Measurements from ENCODE around the gene MEF2D. TPM values are rescaled to one million over a fixed set of nuclear protein-coding genes. Genes with fewer than 3 reads are reported as not detected.

Gene MEF2D
- total and polyA plus RNA-seq, 2 donors (not counting 1 experiment from before 2014, with no cell fraction given): 65.6 to 128 TPM

GRCh38 chr1:156528231-156528630 is 27.7 kb upstream of the MEF2D start:
- H3K27me3 ChIP-seq (replicated peaks in 1 of 4; ENCODE audit: control extremely low read depth in 1 of 4, control insufficient read depth in 3 of 4, insufficient read depth in 4 of 4, low read length in 3 of 4): no peaks in the 10 kb centered on the region
- H2AFZ ChIP-seq (ENCODE audit: insufficient read depth, low read depth, low read length, poor library complexity, severe bottlenecking): no peak overlapping the region
- no peaks in the 10 kb centered on the region for H3K9me3 Mint-ChIP-seq (ENCODE audit: insufficient read depth)
- no peaks in the 10 kb centered on the region for H4K20me1 ChIP-seq (ENCODE audit: control insufficient read depth, insufficient read depth, low read length, poor library complexity, severe bottlenecking)
- no peak overlapping the region for H3K4me3 ChIP-seq (ENCODE audit: control extremely low read depth in 1 of 5, extremely low read depth in 1 of 5, insufficient read depth in 1 of 5, low read depth in 2 of 5, low read length in 4 of 5)
- H3K4me1 ChIP-seq (ENCODE audit: control insufficient read depth in 2 of 2, insufficient read depth in 2 of 2, low read length in 2 of 2): peaks cover 20 to 24% of the 10 kb centered on the region in 2 donors
- H3K79me2 ChIP-seq (ENCODE audit: control insufficient read depth, insufficient read depth, low read length): no peaks in the 10 kb centered on the region
- ATAC-seq (ENCODE audit: low read depth) (no peak), DNase-seq (no peak)
- H3K4me3 Mint-ChIP-seq: no peak overlapping the region
- no peak overlapping the region for H3K27ac Mint-ChIP-seq
- H3K9ac ChIP-seq (ENCODE audit: low read length): no peak overlapping the region
- no peaks in the 10 kb centered on the region for H3K9me3 ChIP-seq (ENCODE audit: control extremely low read depth in 1 of 3, control insufficient read depth in 2 of 3, insufficient read depth in 1 of 3, low read length in 2 of 3)
- H3K27ac ChIP-seq (ENCODE audit: low read length in 2 of 2): no peak overlapping the region
- ChIA-PET CTCF (interaction anchor here (2.3 kb wide), 1 partner anchor 47 kb away, joined by 12 read pairs; no protein-coding TSS in a partner anchor), POLR2A (interaction anchor here (0.6 kb wide), 1 partner anchor 79 kb away, joined by 3 read pairs; no protein-coding TSS in a partner anchor)
- H3K36me3 ChIP-seq (replicated peaks in 1 of 2; ENCODE audit: control extremely low read depth in 1 of 2, control insufficient read depth in 1 of 2, extremely low read depth in 1 of 2, insufficient read depth in 2 of 2, low read length in 1 of 2): no peaks in the 10 kb centered on the region
- intact Hi-C loops (cut with micrococcal nuclease): no loop called here
- TF ChIP-seq EZH2 (IDR thresholded peaks at IDR 0.05; ENCODE audit: borderline replicate concordance, insufficient read depth, low read depth, low read length, poor library complexity, severe bottlenecking) (no peak), CTCF (IDR thresholded peaks at IDR 0.05) (no peak)
- WGBS (ENCODE audit: insufficient coverage): 92% methylated on average over 4 of the region's 5 CpGs
- no peak overlapping the region for H3K4me2 ChIP-seq (replicated peaks; ENCODE audit: low read depth, low read length, poor library complexity, severe bottlenecking)
- no peaks in the 10 kb centered on the region for H3K27me3 Mint-ChIP-seq
- H3K4me1 Mint-ChIP-seq: peaks cover 23% of the 10 kb centered on the region

GRCh38 chr1:156527584-156527983 is 27.0 kb upstream of the MEF2D start:
- H3K9me3 ChIP-seq (ENCODE audit: control extremely low read depth in 1 of 3, control insufficient read depth in 2 of 3, insufficient read depth in 1 of 3, low read length in 2 of 3): no peaks in the 10 kb centered on the region
- ChIA-PET CTCF (interaction anchor here (2.3 kb wide), 1 partner anchor 46 kb away, joined by 12 read pairs; no protein-coding TSS in a partner anchor), POLR2A (interaction anchor here (0.6 kb wide), 1 partner anchor 80 kb away, joined by 3 read pairs; no protein-coding TSS in a partner anchor)
- Mint-ChIP-seq H3K4me1 (peaks cover 23% of the 10 kb centered on the region), H3K27me3 (no peaks in the 10 kb centered on the region), H3K27ac (no peak overlapping the region), H3K4me3 (no peak overlapping the region), H3K9me3 (ENCODE audit: insufficient read depth) (no peaks in the 10 kb centered on the region)
- H2AFZ ChIP-seq (ENCODE audit: insufficient read depth, low read depth, low read length, poor library complexity, severe bottlenecking): no peak overlapping the region
- H3K4me1 ChIP-seq (ENCODE audit: control insufficient read depth in 2 of 2, insufficient read depth in 2 of 2, low read length in 2 of 2): peaks cover 20 to 24% of the 10 kb centered on the region in 2 donors
- no peaks in the 10 kb centered on the region for H3K79me2 ChIP-seq (ENCODE audit: control insufficient read depth, insufficient read depth, low read length)
- no peaks in the 10 kb centered on the region for H3K36me3 ChIP-seq (replicated peaks in 1 of 2; ENCODE audit: control extremely low read depth in 1 of 2, control insufficient read depth in 1 of 2, extremely low read depth in 1 of 2, insufficient read depth in 2 of 2, low read length in 1 of 2)
- TF ChIP-seq CTCF (IDR thresholded peaks at IDR 0.05) (no peak), EZH2 (IDR thresholded peaks at IDR 0.05; ENCODE audit: borderline replicate concordance, insufficient read depth, low read depth, low read length, poor library complexity, severe bottlenecking) (no peak)
- H3K4me2 ChIP-seq (replicated peaks; ENCODE audit: low read depth, low read length, poor library complexity, severe bottlenecking): no peak overlapping the region
- H4K20me1 ChIP-seq (ENCODE audit: control insufficient read depth, insufficient read depth, low read length, poor library complexity, severe bottlenecking): no peaks in the 10 kb centered on the region
- intact Hi-C loops (cut with micrococcal nuclease): no loop called here
- H3K4me3 ChIP-seq (ENCODE audit: control extremely low read depth in 1 of 5, extremely low read depth in 1 of 5, insufficient read depth in 1 of 5, low read depth in 2 of 5, low read length in 4 of 5): no peak overlapping the region
- H3K9ac ChIP-seq (ENCODE audit: low read length): no peak overlapping the region
- ATAC-seq (ENCODE audit: low read depth) (no peak), DNase-seq (no peak)
- H3K27ac ChIP-seq (ENCODE audit: low read length in 2 of 2): no peak overlapping the region
- WGBS (ENCODE audit: insufficient coverage): 100% methylated on average over 2 of the region's 2 CpGs
- H3K27me3 ChIP-seq (replicated peaks in 1 of 4; ENCODE audit: control extremely low read depth in 1 of 4, control insufficient read depth in 3 of 4, insufficient read depth in 4 of 4, low read length in 3 of 4): no peaks in the 10 kb centered on the region
